DMS53 treated with DMSO at 0.1 percent for 48 hours (cell line): ENCODE results near the gene NPTN.

Source experiments
- DNase-seq: peaks from one replicate; lab custom pipeline; 2025; ENCODE audit not compliant: unreplicated experiment; lab: John Stamatoyannopoulos, UW

The NPTN gene

DNA sequence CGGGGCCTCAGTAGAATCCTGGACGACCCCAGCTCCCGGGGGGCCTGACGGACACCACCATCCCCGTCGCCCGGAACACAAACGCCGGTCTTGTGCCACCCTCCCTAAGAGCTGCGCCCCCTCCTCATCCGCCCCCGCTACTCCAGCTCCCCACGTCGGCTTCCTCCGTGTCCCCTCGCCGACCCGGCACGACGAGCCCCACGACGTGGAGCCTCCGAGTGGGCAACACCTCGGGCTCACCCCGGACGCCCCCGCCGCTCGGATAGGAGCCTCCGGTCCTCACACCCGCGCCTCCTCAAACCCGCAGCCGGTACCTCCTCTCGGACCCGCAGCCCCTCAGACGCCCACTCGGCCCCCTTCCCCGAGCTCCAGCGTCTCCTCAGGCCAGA is 525 bp downstream of the NPTN start:
- DNase-seq: no peak

DNA sequence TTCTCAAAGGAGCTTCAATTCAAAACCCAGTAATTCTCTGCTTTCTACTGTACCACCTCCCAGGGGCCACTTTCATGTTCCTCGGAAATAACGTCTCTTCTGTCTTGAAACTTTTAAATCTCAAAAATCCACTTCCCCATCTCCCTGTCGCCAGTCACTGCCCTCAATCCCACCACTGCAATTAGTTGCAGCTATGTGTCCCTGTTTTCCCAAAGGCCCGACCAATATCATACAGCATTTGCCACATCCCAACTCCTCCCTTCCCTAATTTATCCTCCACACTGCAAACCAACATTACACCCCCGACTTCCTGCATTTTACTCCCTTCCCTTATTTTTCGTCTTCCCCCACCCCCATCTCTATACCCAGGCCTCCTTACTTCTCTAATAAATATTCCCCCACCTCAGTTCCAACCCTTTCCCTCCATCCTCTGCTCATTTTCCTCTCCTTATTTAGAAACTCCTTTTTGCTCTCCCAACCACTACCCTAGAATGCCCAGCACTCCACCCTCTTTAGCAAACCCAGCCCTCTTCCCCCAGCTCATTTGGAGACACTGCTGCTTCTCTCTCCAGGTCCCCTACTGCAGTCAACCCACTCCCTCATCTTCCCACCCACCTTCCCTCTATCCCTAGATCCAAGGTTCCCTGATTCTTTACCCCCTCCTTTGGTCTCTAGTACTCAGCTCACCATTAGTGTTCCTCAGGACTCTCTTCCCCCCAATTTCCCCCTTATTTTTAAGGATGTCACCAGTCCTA is 1.1 kb downstream of the NPTN start:
- no peak for DNase-seq

DNA sequence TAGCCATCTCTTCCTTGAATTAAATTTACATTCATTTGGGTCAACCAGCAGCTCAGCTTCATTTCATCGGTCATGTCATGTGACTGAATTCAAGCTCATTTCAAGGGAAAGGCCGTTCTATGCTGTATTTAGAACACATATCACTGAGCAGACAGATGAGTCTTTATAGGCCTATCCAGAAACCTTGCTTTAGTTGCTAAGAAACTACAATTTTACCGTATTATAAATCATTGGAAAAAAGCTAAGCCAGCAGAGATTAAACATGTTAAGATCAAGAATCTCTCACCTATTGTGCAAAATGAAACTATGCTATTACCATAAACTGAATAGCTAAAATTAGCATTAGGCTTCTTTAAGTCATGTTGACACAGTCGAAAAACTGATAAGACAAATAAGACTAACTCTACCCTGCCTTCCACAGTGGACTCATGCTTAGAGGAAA is 2.2 kb downstream of the NPTN start:
- no peak for DNase-seq

DNA sequence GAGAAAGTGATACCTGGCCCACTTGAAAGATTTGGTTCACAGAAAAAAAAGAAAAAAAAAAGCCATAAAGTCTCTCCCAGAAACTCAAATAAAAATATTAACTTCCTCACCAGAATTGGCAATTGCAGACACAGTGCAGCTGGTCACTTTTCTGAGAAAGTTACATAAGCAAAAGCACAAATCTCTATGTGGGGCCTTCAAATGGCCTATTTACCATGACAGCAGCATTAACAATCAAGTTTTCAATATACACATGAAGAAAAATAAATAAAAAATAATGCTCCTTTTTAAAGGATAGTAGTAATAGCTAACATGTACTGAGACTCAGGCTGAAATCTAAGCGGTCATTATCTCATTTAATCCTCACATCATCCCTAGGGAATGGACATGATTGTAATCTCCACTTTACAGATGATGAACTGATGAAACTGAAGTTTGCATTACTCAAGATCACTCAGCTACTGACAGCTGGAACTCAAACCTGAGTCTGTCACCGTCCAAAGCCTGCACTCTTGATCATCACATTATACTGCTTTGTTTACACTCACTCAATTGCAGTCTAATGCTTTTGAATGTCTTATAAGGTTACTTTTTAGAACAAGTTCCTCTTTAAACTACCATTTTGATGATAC is 3.3 kb downstream of the NPTN start:
- DNase-seq: peak; percentile 15

DNA sequence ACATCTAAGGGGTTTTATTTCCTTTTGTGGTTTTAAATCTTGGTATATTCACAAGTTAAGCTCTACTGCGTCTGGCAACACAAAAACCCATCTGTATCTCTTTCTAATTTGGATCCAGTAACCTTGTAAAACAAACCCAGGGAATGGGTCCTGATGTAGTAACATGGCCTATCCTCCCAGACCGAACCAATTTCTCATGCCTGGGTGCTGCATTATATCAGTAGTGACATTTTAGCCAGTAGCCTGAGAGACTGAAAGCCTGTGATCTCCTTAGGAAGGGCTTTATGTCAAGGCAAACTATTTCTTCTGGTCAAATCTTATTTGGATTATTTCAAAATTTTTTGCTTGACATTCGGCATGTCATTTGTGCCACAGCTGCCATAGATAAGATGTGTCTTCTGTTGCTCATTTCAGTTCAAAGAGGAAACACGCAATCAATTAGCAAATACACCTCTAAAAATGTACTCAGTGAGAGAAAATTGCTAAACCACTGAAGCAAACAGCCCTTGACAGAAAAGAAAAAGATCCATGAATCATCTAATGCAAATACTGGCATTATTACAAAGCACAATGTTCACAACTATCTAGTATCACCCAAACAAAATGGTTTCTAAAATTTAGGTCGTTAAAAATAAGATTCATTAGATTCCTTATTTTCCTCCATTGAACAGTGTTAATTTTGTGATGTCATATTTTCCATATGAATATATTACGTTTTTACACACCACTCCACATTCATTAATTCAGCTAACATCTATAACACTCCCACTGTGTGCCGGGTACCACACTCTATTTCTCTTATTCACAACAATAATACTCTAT is 4.0 kb downstream of the NPTN start:
- DNase-seq: peak; percentile 48

DNA sequence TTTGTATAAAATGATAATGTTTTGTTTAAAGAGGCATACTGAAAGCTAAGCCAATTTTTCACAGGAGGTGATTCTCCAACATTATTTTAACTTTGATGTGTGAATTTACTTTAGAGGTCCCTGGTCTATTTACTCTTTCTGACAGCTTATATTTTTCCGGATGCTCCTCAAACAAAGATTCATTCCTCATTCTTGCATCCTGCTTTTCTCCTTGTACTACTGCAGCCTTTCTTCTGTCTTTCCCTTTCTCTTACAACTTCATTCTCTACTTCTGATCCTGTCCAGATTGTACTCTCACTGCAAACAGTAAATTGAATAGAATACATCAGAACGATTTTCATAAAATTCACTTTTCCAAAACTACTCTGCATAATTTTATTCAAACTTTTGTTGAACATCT is 5.1 kb downstream of the NPTN start:
- DNase-seq: no peak

DNA sequence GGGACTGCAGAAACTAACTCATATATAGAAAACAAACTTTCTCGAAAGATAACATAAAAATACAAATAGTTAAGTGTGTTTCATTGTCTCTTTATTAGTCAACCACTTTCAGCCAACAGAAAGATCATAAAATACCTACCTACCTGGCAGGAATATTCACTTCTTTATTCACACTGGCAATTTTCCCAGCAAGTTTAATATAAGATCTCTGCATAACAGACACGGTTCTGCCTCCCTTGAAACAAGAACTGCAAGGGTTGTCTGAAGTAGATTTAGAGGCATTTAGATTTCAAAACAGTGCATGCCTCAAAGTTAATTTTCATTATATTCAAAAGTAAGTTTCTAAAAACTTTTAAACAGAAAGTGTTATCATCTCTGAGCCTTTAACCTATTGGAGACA is 7.1 kb downstream of the NPTN start:
- no peak for DNase-seq

DNA sequence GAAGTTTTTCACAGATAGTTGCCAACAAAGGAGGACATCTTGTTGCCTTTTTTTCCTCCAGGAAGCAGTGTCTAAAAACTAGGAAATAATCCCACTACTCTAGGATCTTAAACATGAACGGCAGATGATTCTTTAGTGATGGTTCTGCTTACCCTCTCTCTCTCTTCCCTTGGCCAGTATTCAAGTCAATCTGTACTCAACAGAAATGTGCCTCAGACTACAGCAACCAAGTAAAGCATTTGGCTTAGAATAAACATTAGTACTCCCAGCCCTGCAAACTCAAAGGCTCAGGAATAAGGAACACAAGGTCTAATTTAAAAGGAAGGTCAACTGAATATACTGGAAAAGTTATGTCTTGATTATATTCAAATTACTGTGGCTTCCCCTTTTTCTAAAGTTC is 8.7 kb downstream of the NPTN start:
- no peak for DNase-seq

DNA sequence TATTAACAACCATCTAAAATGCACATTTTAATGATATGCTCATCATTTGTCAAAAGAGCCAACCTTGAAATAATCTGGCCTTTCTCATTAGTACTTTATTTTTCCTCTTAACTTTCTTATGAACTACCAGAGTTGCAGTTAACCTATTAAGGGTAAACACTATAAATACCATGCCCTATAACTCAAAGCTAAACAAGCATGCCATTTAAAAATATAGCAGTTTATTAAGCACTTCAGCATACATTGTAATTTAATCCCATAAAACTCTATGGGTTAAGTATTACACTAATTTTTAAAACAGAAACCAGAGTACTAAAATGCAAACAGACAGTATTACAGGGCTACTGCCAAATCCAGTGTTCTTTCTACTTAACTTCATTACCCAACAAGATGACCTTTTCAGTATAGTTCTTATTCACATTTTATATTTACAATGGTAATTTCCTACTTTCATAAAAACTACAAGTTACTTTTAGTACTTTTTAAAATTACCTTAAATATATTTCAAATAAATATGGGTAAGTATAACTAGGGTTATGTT is 11.8 kb downstream of the NPTN start:
- DNase-seq: no peak

DNA sequence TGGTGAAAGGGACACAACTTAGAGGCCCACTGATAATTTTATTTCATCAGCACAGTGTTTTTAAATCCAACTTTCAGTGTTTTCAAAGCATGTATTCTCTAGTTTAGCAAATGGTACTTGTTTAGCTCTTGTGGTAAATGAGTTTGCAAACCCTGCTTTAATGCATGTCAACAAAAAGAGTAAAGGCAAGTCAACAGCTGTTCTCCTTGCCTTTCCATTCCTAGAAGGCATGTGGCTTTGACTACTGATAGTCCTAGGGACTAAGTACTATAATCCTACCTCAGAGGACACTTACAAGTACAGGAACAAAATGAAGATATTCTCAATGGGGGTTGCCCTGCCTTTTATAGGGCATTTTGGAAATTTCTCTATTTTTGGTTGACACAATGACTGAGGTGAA is 13.1 kb downstream of the NPTN start:
- DNase-seq: no peak

DNA sequence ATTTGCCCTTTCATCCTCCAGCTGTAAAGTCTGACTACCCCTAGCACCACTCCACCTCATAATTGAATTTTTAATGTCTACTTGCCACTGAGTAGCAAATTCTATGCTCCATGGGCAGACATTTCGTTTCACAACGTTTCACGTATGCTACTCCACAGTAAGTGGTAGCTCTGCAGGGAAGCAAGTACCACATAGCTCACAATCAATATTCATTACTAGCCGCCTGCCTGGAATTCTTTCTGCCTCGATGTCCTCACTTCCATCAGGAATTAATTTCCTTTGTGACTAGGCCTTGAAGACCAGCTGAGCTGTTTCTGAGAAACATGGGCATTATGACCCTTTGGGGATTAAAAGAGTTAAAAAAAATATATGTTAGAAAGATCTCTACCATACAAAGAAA is 15.3 kb downstream of the NPTN start:
- DNase-seq: no peak

DNA sequence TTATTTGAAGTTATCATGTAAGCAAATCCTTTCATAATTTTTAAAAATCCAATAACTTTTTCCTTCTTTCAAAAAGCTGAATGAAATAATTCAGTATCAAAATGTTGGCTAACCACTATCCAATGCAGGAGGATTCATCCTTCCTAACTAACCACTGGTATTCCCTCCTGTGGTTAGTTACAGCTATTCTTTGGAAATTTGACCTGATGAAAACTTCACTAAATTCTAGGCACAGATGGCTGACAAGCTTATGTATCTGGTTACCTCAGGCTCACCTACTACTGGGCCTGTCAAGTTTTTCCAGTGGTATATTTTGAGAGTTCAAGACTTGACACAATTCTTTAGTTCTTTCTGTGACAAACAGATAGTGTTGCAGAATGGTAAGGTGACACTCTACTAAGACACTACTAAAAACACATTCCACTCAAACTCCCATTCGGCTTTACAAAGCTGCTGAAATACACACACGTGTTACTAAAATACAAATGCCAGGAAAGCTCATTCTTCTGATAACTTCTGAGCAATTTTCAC is 15.8 kb downstream of the NPTN start:
- DNase-seq: no peak

DNA sequence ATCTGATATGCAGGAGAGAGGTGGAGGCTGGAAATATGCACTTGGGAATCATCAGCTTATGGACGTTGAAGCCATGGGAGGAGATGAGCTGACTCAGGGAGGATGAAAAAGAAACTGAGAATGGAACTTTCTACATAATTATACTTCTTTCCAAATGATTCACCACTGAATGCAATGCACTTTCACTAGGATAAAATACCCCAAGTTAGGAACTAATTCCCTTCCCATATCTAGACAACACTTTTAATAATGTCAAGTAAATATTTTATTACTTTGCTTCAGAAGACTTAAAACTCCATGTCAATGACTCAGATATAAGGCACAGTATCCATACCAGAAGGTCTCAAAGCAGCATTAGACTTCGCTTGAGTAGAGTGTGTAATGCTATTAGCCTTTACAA is 24.2 kb downstream of the NPTN start:
- no peak for DNase-seq

DNA sequence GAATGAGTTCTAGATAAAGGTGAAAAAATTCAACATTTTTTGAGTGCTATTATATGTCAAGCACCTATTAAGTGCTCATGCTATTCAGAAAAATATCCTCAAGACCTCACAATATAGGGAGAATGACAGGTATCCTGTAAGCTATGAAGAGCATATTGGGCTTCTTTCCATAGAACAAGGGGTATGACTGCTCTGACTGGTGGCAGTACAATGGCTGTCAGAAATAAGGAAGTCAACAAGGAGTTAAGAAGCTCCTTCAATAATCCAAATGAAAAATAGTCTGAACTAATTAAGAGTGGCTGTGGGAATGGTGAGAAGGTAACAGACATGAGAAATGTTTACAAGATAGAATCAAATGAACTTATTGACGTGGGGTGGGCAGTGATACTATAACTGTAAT is 24.7 kb downstream of the NPTN start:
- DNase-seq: no peak

DNA sequence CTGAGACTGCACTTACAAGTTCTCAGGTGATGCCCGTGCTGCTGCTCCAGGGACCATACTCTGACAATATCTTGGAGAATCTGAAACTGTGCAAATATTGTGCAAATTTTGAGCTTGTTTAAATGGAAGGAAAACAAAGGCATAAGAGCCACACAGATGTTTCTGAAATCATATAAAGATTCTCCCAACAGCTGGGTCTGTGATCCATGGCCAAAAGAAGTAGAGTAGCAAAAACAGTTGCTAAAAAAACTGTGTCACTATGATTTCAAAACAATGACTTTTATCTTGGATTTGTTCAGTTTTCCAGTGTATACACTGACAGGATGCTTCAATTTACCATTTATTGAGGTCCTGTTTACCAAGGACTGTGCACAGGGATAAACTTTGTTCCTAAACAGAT is 25.3 kb downstream of the NPTN start:
- DNase-seq: no peak

DNA sequence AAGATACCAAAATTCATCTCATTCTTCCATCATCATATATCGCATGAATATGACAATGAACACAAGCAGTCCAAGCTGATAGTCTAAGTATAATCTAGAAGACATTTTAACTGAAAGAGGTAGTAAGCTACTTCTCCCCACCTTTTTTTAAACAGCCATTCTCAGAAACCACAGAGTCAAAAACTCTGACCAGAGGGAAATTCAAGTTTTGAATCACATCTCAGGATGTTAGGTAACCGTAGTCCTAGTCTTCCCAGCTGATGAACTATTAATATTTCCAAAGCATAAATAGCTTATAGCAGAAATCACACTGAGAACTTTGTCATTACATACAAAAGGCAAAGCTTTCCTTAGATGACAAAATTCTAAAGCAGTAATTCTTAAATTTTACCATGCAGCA is 25.8 kb downstream of the NPTN start:
- DNase-seq: no peak

DNA sequence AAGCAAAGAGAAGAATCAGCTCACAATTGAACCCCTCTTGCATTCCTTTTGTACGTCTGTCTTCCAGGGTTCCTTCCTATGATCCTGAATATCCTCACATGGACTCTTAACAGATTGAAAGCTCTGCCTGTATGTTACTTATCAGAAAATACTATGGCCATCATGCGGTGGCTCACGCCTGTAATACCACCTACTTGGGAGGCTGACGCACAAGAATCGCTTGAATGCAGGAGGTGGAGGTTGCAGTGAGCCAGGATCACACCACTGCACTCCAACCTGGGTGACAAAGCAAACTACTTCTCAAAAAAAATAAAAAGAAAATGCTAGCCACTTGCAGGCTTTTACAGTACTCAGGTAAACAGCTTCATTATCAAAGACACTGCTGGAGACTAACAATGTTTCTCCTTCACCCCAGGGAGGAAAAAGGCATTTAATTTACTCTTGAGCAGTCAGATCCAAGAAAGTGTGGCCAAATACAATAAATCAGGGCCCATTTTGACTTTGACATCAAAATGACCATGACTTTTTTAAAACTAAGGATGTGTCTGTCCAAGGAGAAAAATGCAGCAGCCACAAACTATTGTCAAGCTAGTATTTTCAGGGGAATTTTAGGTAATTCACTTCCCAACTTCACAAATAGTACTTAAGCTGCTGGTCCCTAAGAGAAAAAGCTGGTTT is 27.3 kb downstream of the NPTN start:
- DNase-seq: no peak

DNA sequence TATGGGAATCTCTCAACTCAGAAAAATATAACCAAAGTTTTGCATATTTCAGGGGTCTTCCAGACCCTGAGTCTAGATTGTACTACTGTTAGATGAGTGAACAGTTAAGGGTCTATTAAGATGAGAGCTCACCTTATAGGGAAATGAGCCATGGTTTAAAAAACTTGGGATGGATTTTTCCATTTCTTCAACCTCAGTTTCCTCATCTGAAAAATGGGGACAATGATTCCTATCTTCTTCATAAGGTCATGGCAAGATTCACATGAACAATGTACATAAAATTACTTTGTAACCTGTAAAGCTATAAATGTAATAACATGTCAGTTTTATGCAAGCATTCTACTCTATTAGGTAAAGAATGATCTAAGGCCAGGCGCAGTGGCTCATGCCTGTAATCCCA is 28.7 kb downstream of the NPTN start:
- DNase-seq: no peak

DNA sequence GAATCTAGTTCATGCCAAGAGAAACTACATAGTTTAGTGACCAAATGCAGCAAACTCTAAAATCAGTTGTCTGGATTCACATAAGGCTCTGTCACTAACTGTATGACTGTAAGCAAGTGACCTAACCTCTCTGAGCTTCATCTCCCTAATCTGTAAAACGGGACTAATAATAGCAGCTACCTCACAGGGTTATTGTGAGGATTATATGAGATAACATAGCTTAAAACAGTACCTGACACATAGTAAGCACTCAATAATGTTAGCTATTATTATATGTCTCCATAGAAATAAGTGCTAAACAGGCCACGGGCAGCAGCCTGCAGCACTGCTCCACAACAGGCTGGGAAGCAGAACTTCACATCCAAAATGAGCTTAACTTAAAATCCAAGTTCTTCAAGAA is 30.2 kb downstream of the NPTN start:
- no peak for DNase-seq

DNA sequence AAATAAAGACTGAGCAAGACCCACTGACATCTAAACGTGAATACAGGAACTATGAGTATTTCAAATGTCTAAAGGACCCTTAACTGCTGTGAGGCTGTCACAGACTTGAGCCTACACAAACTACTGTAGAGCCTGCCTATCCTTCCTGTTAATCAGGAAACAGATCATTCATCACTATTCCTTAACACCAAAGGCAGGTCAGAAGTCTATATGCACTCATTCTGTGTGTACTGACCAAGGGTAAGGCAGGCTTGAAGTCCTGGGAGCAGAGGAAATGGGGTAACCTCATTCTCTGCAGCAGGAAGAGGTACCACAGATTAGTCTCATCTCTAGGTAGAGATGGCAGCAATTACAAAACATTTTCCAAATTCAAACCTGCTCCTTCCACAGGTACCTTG is 30.7 kb downstream of the NPTN start:
- DNase-seq: peak; percentile 21
